ELF-1 (cell line): ENCODE measurements around the gene KIF12.

ENCODE experiments used
- DNase-seq: peaks from one replicate; pipeline ENCODE4 v3.0.0-alpha.2; 2016; ENCODE audit warnings: low read depth, low spot score

Gene KIF12

GRCh38 chr9:114123031-114123977 lies 24.2 kb upstream of the KIF12 start:
- DNase-seq, result no peak

GRCh38 chr9:114122136-114123027 lies 23.3 kb upstream of the KIF12 start:
- DNase-seq, result no peak

GRCh38 chr9:114121227-114122135 lies 22.4 kb upstream of the KIF12 start:
- DNase-seq, result no peak

- no peak for DNase-seq
Measured at GRCh38 chr9:114120192-114121014, 21.3 kb upstream of the KIF12 start.

- no peak for DNase-seq
Measured at GRCh38 chr9:114119242-114120191, 20.4 kb upstream of the KIF12 start.

- DNase-seq, result no peak
Measured at GRCh38 chr9:114117996-114118830, 19.1 kb upstream of the KIF12 start.

- DNase-seq, result no peak
Measured at GRCh38 chr9:114117614-114117995, 18.5 kb upstream of the KIF12 start.

- peak; percentile 25 for DNase-seq
Measured at GRCh38 chr9:114116126-114116747, 17.1 kb upstream of the KIF12 start.

GRCh38 chr9:114115654-114116125 lies 16.6 kb upstream of the KIF12 start:
- no peak for DNase-seq

GRCh38 chr9:114114364-114114763 lies 15.3 kb upstream of the KIF12 start:
- no peak for DNase-seq

GRCh38 chr9:114112778-114113584 lies 13.9 kb upstream of the KIF12 start:
- DNase-seq, result no peak

GRCh38 chr9:114112325-114112724 lies 13.2 kb upstream of the KIF12 start:
- no peak for DNase-seq

- DNase-seq, result no peak
Measured at GRCh38 chr9:114110180-114110579, 11.1 kb upstream of the KIF12 start.

- no peak for DNase-seq
Measured at GRCh38 chr9:114109124-114109523, 10.0 kb upstream of the KIF12 start.

- DNase-seq, result peak; percentile 94
Measured at GRCh38 chr9:114108016-114108833, 9.1 kb upstream of the KIF12 start.
